Prostate gland (tissue), 2 donors: ENCODE data around the gene CD27. TPM values are rescaled to one million over a fixed set of nuclear protein-coding genes. Genes with fewer than 3 reads are reported as not detected.
A peak's percentile ranks its signal among the peaks of the same experiment; 100 is the strongest.
"Not testable (repeated sequence)": the region's sequence is repeated elsewhere in the genome, so short reads cannot be mapped to it uniquely, and the experiment has no call there.

Experiments
- DNase-seq: peaks from one replicate; pipeline ENCODE4 v3.0.0-alpha.2; 2019; ENCODE audit warnings: low spot score
- H3K27ac ChIP-seq, 2 donors: fragments of 200-600 bp; sonication (generic); 2 replicates each; pipeline ENCODE4 v1.5.1; 2017 to 2019
- H3K27me3 ChIP-seq: fragments of 200-600 bp; sonication (generic); replicated peaks from 2 replicates; pipeline ENCODE4 v1.5.1; 2019; ENCODE audit not compliant: insufficient read depth
- H3K36me3 ChIP-seq, 2 donors: fragments of 200-600 bp; sonication (generic); 1 replicate in 1 of 2; 2 replicates in 1 of 2; pipeline versions ENCODE4 v1.5.1 to v1.8.1; 2017 to 2019
- H3K4me1 ChIP-seq: fragments of 200-600 bp; sonication (generic); replicated peaks from 2 replicates; pipeline ENCODE4 v1.5.1; 2019
- H3K4me3 ChIP-seq, 2 donors: fragments of 200-600 bp; sonication (generic); 2 replicates each; pipeline ENCODE4 v1.5.1; 2017 to 2019
- H3K9me3 ChIP-seq: fragments of 200-600 bp; sonication (generic); 2 replicates; pipeline ENCODE4 v1.5.1; 2017
- POLR2A ChIP-seq: fragments of 450-650 bp; IDR thresholded peaks from one replicate; pipeline ENCODE4 v1.6.1; 2016; ENCODE audit warnings: antibody characterized with exemption, mild to moderate bottlenecking
- POLR2AphosphoS5 ChIP-seq: sonication (generic); formaldehyde crosslinking; IDR thresholded peaks from one replicate; pipeline ENCODE4 v1.6.1; 2017; ENCODE audit warnings: antibody characterized with exemption
- WGBS: methylation state at CpG from one replicate; pipeline ENCODE4 v1.1.5; 2018; 5-methylcytosine and 5-hydroxymethylcytosine counted together
- intact Hi-C: fragments of 100-400 bp; cut with DNase I; formaldehyde crosslinking; loops from one replicate; pipeline ENCODE4 v1.14.2; 2022
- total RNA-seq, 2 donors: library from RNA; depleted of rRNA; stranded (reverse); fragments of >200 nt; gene quantifications; one replicate each; pipeline ENCODE4 v1.1.0, GENCODE V29; 2016
- TF ChIP-seq, protein P1 (sequence below), 4 experiments: fragments of 200-600 bp in 2 of 4; fragments of 450-650 bp in 2 of 4; sonication (generic) in 2 of 4; IDR thresholded peaks; 1 replicate in 3 of 4; 2 replicates in 1 of 4; pipeline ENCODE4 v1.5.1; 2016 to 2019; ENCODE audit warnings: antibody characterized with exemption in 4 of 4, mild to moderate bottlenecking in 2 of 4, moderate library complexity in 2 of 4

CD27 gene
- total RNA-seq, 2 donors from 2014 or later: 1.5 to 2.5 TPM

DNA sequence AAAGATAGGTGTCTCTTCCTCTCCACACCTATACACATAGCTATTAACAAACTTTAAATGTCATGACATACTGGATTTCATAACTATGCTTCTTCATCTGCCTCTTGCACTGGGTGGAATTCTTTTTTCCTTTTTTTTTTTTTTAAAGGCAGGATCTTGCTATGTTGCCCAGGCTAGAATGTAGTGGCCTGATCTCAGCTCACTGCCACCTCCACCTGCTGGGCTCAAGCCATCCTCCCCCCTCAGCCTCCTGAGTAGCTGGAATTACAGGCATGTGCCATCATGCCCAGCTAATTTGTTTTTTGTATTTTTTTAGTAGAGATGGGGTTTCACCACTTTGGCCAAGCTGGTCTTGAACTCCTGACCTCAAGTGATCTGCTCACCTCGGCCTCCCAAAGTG lies 43.5 kb downstream of the CD27 start:
- Histone ChIP-seq H3K27ac (no peak overlapping the region), H3K4me1 (no peaks in the 10 kb centered on the region), H3K27me3 (no peaks in the 10 kb centered on the region), H3K4me3 (no peak overlapping the region), H3K9me3 (no peaks in the 10 kb centered on the region), H3K36me3 (no peaks in the 10 kb centered on the region)
- intact Hi-C loops: no loop called here
- TF ChIP-seq POLR2AphosphoS5 (no peak), POLR2A (no peak)
- TF ChIP-seq, protein P1, sequence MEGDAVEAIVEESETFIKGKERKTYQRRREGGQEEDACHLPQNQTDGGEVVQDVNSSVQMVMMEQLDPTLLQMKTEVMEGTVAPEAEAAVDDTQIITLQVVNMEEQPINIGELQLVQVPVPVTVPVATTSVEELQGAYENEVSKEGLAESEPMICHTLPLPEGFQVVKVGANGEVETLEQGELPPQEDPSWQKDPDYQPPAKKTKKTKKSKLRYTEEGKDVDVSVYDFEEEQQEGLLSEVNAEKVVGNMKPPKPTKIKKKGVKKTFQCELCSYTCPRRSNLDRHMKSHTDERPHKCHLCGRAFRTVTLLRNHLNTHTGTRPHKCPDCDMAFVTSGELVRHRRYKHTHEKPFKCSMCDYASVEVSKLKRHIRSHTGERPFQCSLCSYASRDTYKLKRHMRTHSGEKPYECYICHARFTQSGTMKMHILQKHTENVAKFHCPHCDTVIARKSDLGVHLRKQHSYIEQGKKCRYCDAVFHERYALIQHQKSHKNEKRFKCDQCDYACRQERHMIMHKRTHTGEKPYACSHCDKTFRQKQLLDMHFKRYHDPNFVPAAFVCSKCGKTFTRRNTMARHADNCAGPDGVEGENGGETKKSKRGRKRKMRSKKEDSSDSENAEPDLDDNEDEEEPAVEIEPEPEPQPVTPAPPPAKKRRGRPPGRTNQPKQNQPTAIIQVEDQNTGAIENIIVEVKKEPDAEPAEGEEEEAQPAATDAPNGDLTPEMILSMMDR (IDR thresholded peaks at IDR 0.05): no peak
- DNase-seq: no peak
- WGBS: 66% methylated on average over 1 of the region's 1 CpG

DNA sequence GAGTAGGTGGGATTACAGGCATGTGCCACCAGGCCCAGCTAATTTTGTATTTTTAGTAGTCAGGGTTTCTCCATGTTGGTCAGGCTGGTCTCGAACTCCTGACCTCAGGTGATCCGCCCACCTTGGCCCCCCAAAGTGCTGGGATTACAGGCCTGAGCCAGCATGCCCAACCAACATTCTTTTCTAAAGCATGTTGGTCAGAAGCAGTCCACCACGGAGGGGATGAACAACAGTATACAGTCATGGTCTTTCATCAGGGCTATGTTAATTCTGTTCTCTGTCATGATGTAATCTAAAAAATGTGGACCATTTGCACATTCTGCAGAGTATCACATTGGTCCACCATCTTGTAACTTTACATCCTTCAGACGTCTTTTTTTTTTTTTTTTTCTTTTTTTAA lies 44.7 kb downstream of the CD27 start:
- no peaks in the 10 kb centered on the region for H3K27me3 ChIP-seq
- no peaks in the 10 kb centered on the region for H3K9me3 ChIP-seq
- TF ChIP-seq POLR2A (no peak), POLR2AphosphoS5 (no peak)
- TF ChIP-seq, protein P1 (IDR thresholded peaks at IDR 0.05): no peak
- no peak for DNase-seq
- WGBS: 61% methylated on average over 4 of the region's 4 CpGs
- no peaks in the 10 kb centered on the region for H3K4me1 ChIP-seq
- no peak overlapping the region for H3K4me3 ChIP-seq
- no peaks in the 10 kb centered on the region for H3K36me3 ChIP-seq
- no peak overlapping the region for H3K27ac ChIP-seq
- intact Hi-C loops: no loop called here

DNA sequence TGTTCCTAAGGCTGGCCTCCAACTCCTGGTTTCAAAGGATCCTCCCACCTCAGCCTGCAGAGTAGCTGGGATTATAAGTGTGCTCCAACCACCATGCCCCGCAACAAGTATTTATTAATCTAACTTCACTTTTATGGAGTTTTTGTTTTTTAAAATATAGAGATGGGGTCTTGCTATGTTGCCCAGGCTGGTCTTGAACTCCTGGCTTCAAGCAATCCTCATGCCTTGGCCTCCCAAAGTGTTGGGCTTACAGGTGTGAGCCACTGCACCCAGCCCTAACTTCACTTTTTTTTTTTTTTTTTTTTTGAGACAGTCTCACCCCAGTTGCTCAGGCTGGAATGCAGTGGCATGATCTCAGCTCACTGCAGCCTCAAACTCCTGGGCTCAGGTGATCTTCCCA lies 45.9 kb downstream of the CD27 start:
- not testable (repeated sequence) for DNase-seq, H3K4me3 ChIP-seq, H3K27me3 ChIP-seq, H3K36me3 ChIP-seq, H3K4me1 ChIP-seq, H3K9me3 ChIP-seq, H3K27ac ChIP-seq
- intact Hi-C loops: loop anchor here (5.0 kb wide), 1 partner anchor 38 kb away; the partner anchor contains the start of gene TAPBPL
- 100% methylated on average over 1 of the region's 1 CpG for WGBS

DNA sequence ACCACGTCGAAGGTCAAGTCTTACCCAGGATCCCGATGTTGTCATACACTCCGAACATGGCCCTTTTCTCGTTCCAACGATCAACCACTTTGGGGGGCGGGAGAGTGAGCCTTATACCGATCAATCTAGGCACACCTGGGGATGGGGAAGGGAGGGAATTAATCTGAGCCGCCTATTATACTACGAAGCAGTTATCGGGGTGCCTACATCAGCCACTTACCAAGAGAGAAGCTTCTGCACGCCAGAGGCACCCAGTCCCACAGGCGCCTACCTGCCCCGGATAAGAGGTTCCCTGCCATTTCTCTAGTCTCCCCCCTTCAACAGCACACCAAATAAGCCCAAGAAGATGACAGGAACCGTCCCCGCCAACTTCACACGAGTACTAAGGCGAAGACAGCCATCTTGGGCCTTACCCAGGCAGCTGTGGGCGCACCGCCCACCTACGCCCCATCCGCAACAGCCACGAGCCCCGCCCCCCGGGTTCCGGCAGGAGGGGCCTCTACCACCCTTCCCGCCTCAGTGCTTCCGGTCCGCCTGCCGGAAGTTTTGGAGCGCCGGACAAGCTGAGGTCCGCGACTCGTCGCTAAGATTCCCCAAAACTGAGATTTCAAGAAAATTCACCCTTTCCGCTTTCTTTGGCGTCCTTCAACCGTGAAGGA lies 48.2 kb downstream of the CD27 start, which contains the start of gene MRPL51:
Gene MRPL51 (minus strand): TSS at position 425 of the 659 bp plus-strand sequence. CDS start 126 bp downstream, at position 299.
- H3K27ac ChIP-seq: peak within 1 kb of the TSS; percentile 94 to 96
- WGBS: under 1% methylated on average over 39 of the region's 39 CpGs
- H3K4me1 ChIP-seq: no peaks in the 10 kb centered on the region
- intact Hi-C loops: loop anchor here (2.0 to 5.0 kb wide), 2 partner anchors 41 to 42 kb away; partner anchors contain the start of genes GAPDH and TAPBPL
- H3K9me3 ChIP-seq: no peaks in the 10 kb centered on the region
- H3K4me3 ChIP-seq: peak within 1 kb of the TSS; percentile 64 to 69
- H3K36me3 ChIP-seq: no peaks in the 10 kb centered on the region
- TF ChIP-seq, protein P1 (IDR thresholded peaks at IDR 0.05): no peak
- TF ChIP-seq POLR2A (peak; percentile 80), POLR2AphosphoS5 (peak; percentile 95)
- peak; percentile 97 for DNase-seq
- no peaks in the 10 kb centered on the region for H3K27me3 ChIP-seq

DNA sequence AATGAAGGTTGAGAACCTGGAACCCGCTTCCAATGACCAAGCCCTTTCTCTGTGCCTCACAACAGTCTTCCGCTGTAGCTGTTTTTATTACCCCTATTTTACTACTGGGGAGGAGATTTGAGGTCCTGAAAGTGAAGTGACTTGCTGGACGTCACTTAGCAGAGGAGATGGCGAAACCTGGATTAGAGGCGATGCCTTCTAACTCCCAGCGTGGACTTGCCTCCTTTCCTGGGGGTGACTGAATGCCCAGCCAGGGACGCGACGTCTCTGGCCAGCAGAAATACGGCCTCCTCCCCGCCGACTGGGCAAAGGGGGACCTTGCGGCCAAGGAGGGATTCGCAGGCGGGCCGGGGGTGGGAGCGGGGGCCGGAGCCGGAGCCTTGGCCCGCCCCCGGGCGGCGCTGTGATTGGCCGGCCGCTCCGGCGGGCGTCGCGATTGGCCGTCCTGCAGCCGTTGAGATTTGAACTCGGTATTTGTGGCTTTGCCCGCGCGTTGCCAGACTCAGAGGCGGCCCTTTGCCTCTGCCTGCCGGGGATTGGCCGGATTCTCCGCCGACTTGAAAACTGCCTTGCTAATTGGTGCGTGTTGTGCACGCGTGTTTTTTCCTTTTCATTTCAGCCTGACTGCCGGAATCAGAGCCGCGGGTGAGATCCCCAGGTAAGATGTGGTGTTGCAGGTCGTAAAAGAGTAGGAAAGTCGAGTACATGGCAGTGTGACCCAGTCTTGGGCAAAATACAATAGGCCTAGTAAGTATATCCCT lies 48.9 kb downstream of the CD27 start, which contains the start of gene NCAPD2:
Gene NCAPD2 (plus strand): TSS at position 606 of the 761 bp plus-strand sequence. CDS start 997 bp downstream, outside the sequence.
- intact Hi-C loops: loop anchor here (2.0 to 5.0 kb wide), 2 partner anchors 41 kb away; partner anchors contain the start of genes GAPDH and TAPBPL
- H3K4me1 ChIP-seq: no peaks in the 10 kb centered on the region

More for the DNA sequence above, 48.9 kb downstream of the CD27 start, which contains the start of gene NCAPD2:
- TF ChIP-seq POLR2AphosphoS5 (peak; percentile 64), POLR2A (peak; percentile 28)
- TF ChIP-seq, protein P1 (IDR thresholded peaks at IDR 0.05): peak; percentile 17 to 69 (median 53)
- H3K36me3 ChIP-seq: no peaks in the 10 kb centered on the region
- H3K27me3 ChIP-seq: no peaks in the 10 kb centered on the region
- peak; percentile 95 for DNase-seq
- H3K4me3 ChIP-seq: peak within 1 kb of the TSS; percentile 64 to 69
- H3K9me3 ChIP-seq: no peaks in the 10 kb centered on the region
- under 1% methylated on average over 49 of the region's 49 CpGs for WGBS
- peak within 1 kb of the TSS; percentile 94 to 96 for H3K27ac ChIP-seq
